Measurements from ENCODE around the gene SIRPB2. TPM values are rescaled to one million over a fixed set of nuclear protein-coding genes. Genes with fewer than 3 reads are reported as not detected.

Gene SIRPB2
- total RNA-seq: 0.06 and 0.13 TPM in 2 replicates

GRCh38 chr20:1491281-1491840, at the start of gene SIRPB2:
TSS of gene SIRPB2 (minus strand) at chr20:1491420. CDS start at chr20:1491359, 61 bp downstream.

GRCh38 chr20:1466211-1467081, 24.8 kb downstream of the SIRPB2 start, which contains the start of gene NSFL1C:
TSS of gene NSFL1C (minus strand) at chr20:1466849. CDS start at chr20:1466824, 25 bp downstream.

Other genes starting within 250 kb of the SIRPB2 start
- gene SNPH, start 225.1 kb downstream of the SIRPB2 start, total RNA-seq: 6.2 and 6.3 TPM in 2 replicates
- gene SDCBP2, start 162.3 kb downstream of the SIRPB2 start, total RNA-seq: 2.1 and 3.3 TPM in 2 replicates
- gene FKBP1A, start 98.4 kb downstream of the SIRPB2 start, total RNA-seq: 143 and 176 TPM in 2 replicates
- gene NSFL1C, start 24.6 kb downstream of the SIRPB2 start, total RNA-seq: 21.0 and 26.2 TPM in 2 replicates
- gene SIRPD, start 66.3 kb upstream of the SIRPB2 start, total RNA-seq: not detected in 2 replicates
- not detected in 2 replicates for gene SIRPB1, start 128.6 kb upstream of the SIRPB2 start, total RNA-seq
- not detected in 2 replicates for gene SIRPG, start 166.4 kb upstream of the SIRPB2 start, total RNA-seq